Measurements from ENCODE around the gene ZNF35.
A peak's percentile ranks its signal among the peaks of the same experiment; 100 is the strongest.
"Not testable (repeated sequence)": the region's sequence is repeated elsewhere in the genome, so short reads cannot be mapped to it uniquely, and the experiment has no call there.

ZNF35 gene

DNA sequence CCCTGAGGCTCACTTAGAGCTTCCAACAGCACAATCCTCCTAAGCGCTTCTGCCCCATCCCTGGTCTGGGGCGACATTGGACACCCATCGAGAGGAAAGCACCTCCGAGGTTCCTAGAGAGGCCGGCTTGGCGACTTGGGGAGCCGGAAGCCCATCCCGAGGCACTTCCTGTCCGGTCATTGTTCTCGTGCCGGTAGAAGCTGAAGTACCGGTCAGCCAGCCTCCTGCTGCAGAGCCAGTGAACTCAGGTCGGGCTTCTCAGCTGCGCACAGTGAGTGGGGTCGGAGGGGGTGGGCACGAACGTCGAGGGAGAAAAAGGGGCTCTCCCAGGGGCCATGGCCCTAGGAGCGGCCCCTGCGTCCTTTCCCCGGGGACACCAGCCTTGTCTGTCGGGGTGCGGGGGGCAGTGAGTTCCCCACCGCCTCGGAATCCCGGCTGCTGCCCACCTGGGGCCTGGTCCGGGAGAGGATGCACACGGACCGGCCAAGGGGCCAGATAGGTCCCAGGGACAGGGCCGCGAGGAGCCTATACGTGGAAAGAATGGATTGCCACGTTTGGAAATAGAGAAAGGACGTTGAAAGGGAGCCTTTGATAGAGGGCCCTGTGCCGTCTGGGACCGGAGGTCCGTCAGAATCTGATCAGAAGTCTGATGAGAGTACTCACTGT lies at the start of gene ZNF35:
ZNF35 (plus strand) TSS at position 169 of the 666 bp plus-strand sequence. CDS start 2,336 bp downstream, outside the sequence.
- DNase-seq (ENCODE audit: low read depth) = peak; percentile 16

DNA sequence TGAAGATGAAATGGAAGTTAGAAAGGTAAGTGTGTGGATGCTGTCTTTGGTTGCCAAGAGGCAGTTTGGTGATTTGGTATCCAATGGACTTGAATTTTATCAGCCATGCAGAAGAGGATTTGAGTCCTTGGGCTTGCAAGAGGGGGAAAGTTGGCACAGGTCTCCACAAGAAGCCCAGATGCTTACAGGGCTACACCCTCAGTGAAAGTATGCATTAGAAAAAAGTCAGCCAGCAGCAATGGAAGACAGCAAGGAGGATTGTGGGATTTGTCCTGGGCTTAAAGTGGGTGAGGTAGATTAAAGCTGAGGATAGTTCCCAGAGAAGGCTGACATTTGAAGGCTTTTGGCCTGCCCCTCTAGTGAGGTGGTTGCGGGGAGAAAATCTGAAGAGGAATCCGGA lies 46.8 kb upstream of the ZNF35 start:
- DNase-seq (ENCODE audit: low read depth) = no peak

DNA sequence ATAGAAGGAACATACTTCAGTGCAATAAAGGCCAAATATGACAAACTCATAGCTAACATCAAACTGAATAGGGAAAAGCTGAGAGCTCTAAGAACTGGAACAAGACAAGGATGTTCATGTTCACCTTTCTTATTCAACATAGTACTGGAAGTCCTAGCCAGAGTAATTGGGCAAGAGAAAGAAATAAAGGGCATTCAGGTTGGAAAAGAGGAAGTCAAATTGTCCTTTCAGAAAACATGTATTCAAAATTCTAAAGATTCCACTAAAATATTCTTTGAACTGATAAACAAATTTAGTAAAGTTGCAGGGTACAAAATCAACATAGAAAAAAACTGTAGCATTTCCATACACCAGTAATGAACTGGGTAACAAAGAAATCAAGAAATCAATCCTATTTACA lies 35.9 kb upstream of the ZNF35 start:
- no peak for DNase-seq (ENCODE audit: low read depth)

DNA sequence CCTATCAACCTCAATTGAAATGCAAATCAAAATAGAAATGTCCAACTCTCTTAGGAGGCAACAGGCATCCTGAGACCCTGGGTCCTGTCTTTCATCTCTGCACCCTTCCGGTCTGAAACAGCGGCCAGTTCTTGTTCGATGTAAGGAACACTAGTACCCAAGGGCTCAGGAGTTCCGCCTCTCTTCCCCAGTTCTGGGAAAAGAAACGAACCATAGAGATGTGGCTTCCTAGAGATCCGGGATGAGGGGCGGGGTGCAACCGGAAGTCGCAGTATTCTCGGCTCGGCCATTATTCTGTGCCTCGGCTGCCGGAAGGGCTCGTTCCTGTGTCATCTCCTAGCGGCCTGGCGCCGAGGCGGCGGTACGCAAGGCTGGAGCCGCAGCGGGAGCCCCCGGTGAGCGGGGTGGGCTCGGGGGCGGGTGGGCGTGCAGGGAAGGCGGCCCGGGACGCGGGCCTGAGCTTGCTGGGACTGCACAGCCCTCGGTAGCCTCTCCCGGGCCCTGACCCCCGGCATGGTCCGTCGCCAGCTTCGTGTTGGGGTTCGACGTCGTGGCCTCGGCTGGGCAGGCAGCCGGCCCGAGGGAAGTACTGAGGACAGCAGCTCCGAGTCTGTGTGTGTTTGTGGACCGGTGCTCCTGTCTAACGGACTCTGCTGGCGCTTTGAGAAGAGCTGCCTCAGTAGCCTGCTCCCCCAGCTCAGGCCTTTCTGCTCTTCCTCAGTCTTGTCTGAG lies 23.6 kb upstream of the ZNF35 start, which contains the start of gene ZNF197:
ZNF197 (plus strand) TSS at position 288 of the 732 bp plus-strand sequence. CDS start 4,119 bp downstream, outside the sequence.
- DNase-seq (ENCODE audit: low read depth) = peak; percentile 31

DNA sequence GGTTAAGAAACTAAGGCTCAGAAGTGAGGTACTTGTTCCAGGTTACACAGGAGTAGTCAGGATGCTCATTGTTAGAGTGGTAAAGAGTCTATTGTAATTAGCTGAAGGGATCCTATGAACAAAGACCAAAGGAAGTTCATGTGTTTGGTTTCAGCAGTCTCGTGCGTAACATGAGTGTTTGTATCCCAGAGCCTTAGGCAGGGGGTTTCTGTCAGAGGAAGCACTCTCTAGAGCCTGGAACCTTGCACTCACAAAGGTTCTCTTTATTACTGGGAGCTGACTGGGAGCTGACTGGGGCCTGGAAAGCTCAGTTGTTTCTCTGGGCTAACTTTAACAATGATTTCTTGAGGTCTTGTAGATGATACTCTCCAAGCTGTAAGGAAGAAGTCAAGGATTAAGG lies 19.8 kb upstream of the ZNF35 start:
- no peak for DNase-seq (ENCODE audit: low read depth)

DNA sequence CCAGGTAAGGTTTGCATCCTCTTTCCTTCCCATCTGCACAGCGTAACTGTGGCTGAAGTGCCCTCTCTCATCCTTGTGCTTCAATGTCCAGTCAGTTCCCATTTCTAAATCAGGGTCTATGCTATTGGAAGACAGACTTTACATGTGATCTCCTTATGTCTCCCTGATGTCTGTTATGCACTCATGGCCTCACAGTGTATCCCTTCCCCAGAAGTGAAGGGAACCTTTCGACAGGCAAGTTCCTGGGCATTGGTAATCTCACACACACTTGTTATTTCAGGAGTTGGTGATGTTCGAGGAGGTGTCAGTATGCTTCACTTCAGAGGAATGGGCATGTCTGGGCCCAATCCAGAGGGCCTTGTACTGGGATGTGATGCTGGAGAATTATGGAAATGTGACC lies 16.3 kb upstream of the ZNF35 start:
- no peak for DNase-seq (ENCODE audit: low read depth)

DNA sequence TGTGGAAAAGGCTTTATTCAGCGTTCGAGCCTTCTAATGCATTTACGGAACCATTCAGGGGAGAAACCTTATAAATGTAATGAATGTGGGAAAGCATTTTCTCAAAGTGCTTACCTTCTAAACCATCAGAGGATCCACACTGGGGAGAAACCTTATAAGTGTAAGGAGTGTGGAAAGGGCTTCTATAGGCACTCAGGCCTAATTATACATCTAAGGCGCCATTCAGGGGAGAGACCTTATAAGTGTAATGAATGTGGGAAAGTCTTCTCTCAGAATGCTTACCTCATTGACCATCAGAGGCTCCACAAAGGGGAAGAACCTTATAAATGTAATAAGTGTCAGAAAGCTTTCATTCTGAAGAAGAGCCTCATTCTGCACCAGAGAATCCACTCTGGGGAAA lies 6.2 kb upstream of the ZNF35 start:
- no peak for DNase-seq (ENCODE audit: low read depth)

DNA sequence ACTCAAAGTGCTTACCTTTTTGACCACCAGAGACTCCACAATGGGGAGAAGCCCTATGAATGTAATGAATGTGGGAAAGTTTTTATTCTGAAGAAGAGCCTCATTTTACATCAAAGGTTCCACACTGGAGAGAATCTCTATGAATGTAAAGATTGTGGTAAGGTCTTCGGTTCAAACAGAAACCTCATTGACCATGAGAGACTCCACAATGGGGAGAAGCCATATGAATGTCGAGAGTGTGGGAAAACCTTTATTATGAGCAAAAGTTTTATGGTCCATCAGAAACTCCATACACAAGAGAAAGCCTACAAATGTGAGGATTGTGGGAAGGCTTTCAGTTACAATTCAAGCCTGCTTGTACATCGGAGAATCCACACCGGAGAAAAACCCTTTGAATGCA lies 5.5 kb upstream of the ZNF35 start:
- no peak for DNase-seq (ENCODE audit: low read depth)

DNA sequence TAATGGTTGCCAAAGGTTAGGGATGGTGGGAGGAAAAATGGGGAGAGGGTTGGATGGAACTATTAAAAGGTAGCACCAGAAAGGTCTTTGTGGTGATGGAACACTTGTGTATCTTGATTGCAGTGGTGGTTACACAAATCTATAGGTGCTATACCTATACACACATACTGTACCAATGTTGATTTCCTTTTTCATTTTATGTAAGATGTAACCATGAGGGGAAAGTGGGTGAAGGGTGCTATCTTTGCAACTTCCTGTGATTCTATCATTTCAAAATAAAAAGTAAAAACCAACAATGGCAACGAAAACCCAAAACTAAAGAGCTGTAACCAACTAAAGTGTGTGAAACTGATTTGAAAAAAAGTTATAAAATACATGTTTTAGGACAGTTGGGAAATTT lies 761 bp upstream of the ZNF35 start:
- DNase-seq (ENCODE audit: low read depth) = no peak

DNA sequence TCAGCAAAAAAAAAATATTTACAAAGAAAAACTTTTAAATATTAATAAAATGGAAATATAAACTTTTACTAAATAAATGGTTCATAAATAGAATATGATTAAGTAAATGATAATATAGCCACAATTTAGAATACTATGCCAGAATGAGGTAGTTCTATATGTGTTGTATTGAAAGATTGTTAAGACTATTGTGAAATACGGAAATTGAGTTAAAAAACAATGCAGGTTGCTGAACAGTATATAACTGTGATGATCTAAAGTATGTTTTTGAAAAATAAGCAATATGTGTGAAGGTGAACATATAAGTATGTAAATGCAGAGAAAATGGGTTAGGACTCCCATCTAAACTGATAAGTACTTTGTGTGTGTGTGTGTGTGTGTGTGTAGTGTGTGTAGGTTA lies 1.2 kb downstream of the ZNF35 start:
- no peak for DNase-seq (ENCODE audit: low read depth)

DNA sequence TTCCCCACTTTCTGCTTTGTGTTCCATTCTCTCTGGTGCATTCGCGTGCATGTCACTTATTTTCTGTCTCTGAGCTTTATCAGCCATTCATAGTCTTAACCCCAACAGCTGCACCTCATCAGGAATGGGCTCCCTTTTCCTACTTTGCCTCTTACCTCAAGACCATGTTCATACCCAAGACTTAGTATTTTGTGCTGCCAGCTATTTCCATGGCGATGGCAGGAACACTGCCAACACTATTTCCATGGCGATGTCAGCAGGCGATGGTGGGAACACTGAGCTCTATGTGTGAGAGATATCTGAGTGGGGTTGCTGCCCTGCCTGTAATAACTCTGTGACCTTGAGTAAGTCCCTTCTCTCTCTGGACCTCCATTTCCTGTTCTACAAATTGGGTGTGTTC lies 5.5 kb downstream of the ZNF35 start:
- no peak for DNase-seq (ENCODE audit: low read depth)

DNA sequence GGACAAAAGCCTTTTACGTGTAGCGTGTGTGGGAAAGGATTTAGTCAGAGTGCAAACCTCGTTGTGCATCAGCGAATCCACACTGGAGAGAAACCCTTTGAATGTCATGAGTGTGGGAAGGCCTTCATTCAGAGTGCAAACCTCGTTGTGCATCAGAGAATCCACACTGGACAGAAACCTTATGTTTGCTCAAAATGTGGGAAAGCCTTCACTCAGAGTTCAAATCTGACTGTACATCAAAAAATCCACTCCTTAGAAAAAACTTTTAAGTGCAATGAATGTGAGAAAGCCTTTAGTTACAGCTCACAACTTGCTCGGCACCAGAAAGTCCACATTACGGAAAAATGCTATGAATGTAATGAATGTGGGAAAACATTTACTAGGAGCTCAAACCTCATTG lies 10.5 kb downstream of the ZNF35 start:
- DNase-seq (ENCODE audit: low read depth) = no peak

DNA sequence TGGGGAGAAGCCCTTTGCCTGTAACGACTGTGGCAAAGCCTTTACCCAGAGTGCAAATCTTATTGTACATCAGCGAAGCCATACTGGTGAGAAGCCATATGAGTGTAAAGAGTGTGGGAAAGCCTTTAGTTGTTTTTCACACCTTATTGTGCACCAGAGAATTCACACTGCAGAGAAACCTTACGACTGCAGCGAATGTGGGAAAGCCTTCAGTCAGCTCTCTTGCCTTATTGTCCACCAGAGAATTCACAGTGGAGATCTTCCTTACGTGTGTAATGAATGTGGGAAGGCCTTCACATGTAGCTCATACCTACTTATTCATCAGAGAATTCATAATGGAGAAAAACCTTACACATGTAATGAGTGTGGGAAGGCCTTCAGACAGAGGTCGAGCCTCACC lies 10.9 kb downstream of the ZNF35 start:
- no peak for DNase-seq (ENCODE audit: low read depth)

DNA sequence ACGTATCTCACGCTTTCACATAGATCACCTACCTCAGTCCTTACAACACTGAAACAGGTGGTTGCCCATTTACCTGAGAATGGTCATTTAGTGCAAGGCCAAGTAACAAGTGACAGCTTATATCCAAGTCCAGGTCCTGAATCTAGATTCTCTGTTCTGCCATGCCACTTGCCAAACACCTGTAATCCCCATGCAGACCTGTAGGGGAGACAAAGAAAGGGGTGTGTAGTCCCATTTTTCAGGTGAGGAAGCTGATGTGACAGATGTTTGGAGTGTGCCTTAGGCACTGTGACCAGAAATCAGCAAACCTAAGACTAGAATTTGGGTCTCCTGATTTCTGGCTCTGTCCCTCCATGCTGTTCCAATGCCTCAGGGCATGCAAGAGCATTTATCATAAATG lies 12.7 kb downstream of the ZNF35 start:
- DNase-seq (ENCODE audit: low read depth) = no peak

DNA sequence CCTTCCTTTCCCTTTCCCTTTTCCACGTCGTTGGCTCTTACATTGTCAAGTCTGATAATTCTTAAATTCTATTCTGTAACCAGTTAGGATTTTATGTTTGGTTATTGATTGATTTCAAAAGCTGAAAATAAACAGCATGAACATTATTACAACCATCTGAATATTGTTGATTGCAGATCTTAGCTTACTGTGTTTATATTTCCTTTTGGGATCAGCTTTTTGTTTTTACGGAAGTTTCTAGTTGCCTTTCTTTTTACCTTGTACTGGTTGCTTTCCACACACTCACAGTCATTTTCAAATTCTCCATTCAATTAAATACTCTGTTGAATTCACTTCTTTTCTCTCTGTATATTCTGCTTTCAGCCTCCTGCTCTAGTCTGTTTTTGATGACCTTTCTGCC lies 16.6 kb downstream of the ZNF35 start:
- no peak for DNase-seq (ENCODE audit: low read depth)

DNA sequence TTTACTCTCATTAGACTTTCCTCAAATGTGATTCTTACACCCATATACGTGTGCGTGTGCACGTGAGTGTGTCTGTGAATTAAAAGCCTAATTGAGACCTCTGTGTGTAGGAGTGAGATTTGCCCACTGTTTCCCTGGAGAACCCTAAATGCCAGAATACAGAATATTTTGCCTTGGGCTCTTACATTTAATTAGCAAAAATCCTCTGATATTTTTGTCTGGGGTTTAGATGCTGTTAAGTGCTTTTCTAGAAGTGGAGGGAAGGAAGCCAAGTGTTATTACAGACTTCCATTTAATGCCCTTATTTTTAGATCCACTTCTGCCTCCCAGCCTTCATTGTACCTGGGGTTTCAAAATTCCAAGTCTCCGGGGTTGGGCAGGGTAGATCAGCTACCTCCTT lies 17.8 kb downstream of the ZNF35 start:
- no peak for DNase-seq (ENCODE audit: low read depth)

DNA sequence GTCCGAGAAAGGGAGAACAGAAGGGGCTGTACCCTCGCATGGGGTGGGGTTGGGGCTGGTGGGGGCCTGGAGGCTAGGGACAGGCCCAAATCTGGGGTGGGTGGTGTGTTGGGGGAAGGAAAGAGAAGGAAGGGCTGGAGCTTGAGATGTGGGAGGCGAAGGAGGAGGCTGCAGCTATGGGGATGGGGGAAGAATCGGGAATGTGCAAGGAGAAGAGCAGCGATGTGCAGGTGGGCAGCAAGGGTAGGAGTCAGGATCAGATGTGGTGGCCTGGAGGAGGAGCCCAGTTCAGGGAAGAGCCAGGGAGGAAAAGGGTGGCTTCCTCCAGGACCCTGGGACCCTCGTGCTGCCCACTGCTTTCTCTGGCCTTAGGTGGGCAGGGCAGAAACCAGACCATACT lies 21.2 kb downstream of the ZNF35 start:
- DNase-seq (ENCODE audit: low read depth) = no peak

DNA sequence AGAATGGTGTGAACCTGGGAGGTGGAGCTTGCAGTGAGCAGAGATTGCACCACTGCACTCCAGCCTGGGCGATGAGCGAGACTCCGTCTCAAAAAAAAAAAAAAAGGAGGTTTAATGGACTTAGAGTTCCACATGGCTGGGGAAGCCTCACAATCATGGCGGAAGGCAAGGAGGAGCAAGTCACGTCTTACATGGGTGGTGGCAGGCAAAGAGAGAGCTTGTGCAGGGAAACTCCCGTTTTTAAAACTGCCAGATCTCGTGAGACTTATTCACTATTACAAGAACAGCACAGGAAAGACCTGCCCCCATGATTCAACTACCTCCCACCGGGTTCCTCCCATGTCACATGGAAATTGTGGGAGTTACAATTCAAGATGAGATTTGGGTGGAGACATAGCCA lies 24.9 kb downstream of the ZNF35 start:
- not testable (repeated sequence) for DNase-seq (ENCODE audit: low read depth)

DNA sequence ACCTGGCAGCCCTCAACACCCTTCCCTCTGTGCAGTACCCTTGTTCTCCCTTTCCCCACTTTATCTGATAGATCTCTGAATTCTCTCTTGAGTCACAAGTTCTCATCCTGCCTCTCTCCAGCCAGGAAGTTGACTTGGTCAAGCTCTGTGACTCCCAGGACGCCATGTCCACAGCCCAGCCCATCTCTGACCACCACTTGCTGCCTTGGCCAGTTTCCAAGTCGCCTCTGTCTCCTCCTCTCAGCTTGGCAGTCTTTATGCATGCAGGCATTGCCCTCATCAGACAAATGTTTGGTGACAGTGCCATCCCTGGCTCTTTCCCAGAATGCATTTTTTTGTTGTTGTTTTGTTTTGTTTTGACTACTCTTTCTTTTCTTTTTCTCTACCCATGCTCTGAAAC lies 25.7 kb downstream of the ZNF35 start:
- DNase-seq (ENCODE audit: low read depth) = no peak

DNA sequence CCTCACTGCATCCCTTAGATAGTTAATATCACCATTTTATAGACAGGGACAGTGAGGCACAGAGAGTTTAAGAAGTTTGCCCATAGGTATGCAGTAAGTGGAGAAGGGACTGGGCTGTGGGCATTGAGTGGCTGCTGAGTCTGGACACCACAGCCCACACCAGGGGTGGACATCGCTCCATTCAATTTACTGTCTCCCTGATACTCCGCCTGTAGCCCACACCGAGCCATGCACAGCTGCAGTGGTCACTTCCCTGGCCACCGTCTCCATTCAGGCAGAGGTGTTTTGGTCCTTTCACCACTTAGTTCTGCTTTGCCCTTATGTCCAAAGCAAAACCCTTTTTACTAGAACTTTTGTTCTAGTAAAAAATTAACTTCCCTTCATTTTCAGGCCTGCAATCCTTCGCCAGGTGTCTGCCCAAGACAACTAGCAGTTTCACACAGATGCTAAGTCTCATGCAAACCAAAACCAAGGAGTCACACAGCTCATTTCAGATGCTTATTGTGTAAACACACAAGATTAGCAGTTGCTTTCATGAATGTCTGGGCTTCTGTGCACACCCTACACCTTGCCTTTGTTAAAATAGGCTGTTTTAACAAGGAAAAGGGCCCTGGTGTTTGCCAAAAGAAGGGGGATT lies 30.1 kb downstream of the ZNF35 start:
- DNase-seq (ENCODE audit: low read depth) = no peak

DNA sequence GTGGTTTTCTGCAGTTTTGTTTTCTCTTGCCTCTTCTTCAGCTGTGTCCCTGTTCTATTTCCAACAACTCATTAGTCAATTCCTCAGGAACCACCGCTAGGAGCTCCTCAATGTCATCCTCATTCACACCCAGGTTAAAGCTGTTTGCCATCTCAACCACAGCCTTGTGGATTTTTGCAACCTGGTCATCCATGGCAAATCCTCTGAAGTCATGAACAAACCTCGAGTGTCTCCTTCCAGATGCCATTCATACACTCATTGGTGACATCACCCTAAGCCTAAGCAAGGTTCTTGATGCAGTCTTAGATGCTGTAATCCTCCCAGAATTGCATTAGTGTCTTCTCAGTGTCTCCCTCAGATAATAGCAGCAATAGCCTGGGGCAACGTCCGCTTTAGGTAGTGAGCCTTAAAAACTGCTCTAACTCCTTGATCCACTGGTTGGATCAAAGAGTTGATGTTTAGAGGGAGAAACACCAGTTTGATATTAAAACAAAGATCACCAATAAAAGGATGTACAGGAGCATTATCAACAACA lies 32.5 kb downstream of the ZNF35 start:
- DNase-seq (ENCODE audit: low read depth) = no peak

DNA sequence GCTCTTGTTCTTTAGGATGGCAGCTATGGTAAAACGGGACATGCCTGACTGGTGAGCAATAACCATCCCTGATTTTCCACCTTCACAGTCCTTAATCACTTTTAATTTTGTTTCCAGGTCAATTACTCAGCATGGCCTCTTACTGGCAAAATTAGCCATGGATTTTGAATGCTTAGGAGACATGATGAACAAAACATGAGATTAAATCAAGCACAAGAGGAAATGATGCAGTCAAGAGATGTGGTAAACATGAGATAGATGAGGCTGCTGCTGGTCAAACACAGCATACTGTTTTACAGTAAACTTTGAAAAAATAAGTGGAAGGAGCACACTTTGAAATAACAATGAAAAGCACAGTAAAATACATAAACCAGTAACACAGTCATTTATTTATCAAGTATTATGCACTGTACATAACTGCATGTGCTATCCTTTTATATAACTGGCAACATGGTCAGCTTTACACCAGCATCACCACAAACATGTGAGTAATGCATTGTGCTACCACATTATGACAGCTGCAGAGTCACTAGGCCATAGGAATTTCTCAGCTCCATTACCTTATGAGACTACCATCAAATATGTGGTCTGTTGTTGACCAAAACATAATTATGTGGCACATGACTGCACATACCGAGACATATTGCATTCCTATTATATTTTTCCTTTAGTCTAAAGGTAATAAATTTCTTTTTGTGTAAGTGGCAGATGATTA lies 33.8 kb downstream of the ZNF35 start:
- DNase-seq (ENCODE audit: low read depth) = no peak
